Esophagus muscularis mucosa (tissue), 4 donors: ENCODE measurements around the gene SLAMF8. TPM values are rescaled to one million over a fixed set of nuclear protein-coding genes. Genes with fewer than 3 reads are reported as not detected.

Experiments
- DNase-seq: peaks from one replicate; pipeline ENCODE4 v3.0.0-alpha.2; 2017; ENCODE audit errors: extremely low spot score
- H3K27ac ChIP-seq, 4 donors: fragments of 200-600 bp; sonication (generic); replicated peaks in 1 of 4; 1 replicate in 3 of 4; 2 replicates in 1 of 4; pipeline ENCODE4 v1.5.1; 2016 to 2019; ENCODE audit warnings: mild to moderate bottlenecking in 1 of 4
- H3K27me3 ChIP-seq, 4 donors: fragments of 200-600 bp; sonication (generic); one replicate each; pipeline versions ENCODE4 v1.5.1 to v1.6.0; 2016 to 2019
- H3K36me3 ChIP-seq, 4 donors: fragments of 200-600 bp; sonication (generic); one replicate each; pipeline ENCODE4 v1.5.1; 2016 to 2019
- H3K4me1 ChIP-seq, 4 donors: fragments of 200-600 bp; sonication (generic); one replicate each; pipeline ENCODE4 v1.5.1; 2016 to 2019
- H3K4me3 ChIP-seq, 4 donors: fragments of 200-600 bp; sonication (generic); 1 replicate in 2 of 4; 2 replicates in 2 of 4; pipeline ENCODE4 v1.5.1; 2016 to 2019; ENCODE audit warnings: mild to moderate bottlenecking in 4 of 4, moderate library complexity in 1 of 4
- H3K9me3 ChIP-seq, 4 donors: fragments of 200-600 bp; sonication (generic); 1 replicate in 3 of 4; 2 replicates in 1 of 4; pipeline ENCODE4 v1.5.1; 2016 to 2019
- CTCF ChIP-seq, 3 experiments: fragments of 200-600 bp in 2 of 3; fragments of 450-650 bp in 1 of 3; sonication (generic) in 2 of 3; IDR thresholded peaks; one replicate each; pipeline ENCODE4 v1.5.1; 2017 to 2019; ENCODE audit warnings: antibody characterized with exemption in 3 of 3, mild to moderate bottlenecking in 2 of 3, moderate library complexity in 1 of 3
- EP300 ChIP-seq: sonication (generic); formaldehyde crosslinking; IDR thresholded peaks from one replicate; pipeline ENCODE4 v1.6.1; 2017; ENCODE audit warnings: antibody characterized with exemption
- POLR2A ChIP-seq: fragments of 450-650 bp; IDR thresholded peaks from one replicate; pipeline ENCODE4 v1.6.1; 2017; ENCODE audit warnings: antibody characterized with exemption, moderate library complexity, mild to moderate bottlenecking, low read depth
- POLR2AphosphoS5 ChIP-seq, 2 donors: sonication (generic); formaldehyde crosslinking; IDR thresholded peaks; one replicate each; pipeline ENCODE4 v1.6.1; 2017; ENCODE audit warnings: antibody characterized with exemption in 2 of 2
- WGBS: methylation state at CpG from one replicate; pipeline ENCODE4 v1.1.5; 2018; 5-methylcytosine and 5-hydroxymethylcytosine counted together
- intact Hi-C: fragments of 100-400 bp; cut with DNase I; formaldehyde crosslinking; loops from one replicate; pipeline ENCODE4 v1.15.1; 2023
- total RNA-seq, 4 donors: library from RNA; depleted of rRNA; stranded (reverse); fragments of >200 nt; gene quantifications; one replicate each; pipeline versions ENCODE4 v1.1.0 to v1.2.1, GENCODE V29; 2016

SLAMF8 gene
- total RNA-seq, 4 donors from 2014 or later: 1.9 to 8.4 (median 3.5) TPM

DNA sequence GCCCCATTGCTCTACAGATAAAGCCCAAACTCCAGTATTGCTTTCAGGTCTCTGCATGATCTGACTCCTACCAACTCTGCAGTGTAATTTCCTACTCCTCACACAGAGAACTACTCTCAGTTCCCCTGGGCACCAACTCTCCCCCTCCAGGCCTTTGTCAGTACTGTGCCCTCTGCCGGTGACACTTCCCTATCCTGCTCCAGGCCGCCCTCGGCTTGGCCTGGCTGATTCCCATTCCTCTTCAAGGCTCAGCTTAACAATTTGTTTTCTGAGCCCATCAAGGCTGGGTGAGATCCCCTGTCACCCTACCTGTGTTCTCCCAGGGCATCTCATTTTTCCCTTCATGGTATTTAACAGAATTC, 2.6 kb downstream of the SLAMF8 start:
- 45% methylated on average over 3 of the region's 3 CpGs for WGBS
- TF ChIP-seq CTCF (IDR thresholded peaks at IDR 0.05): peak; percentile 16 to 48 (median 24)
- no peak for TF ChIP-seq POLR2A
- TF ChIP-seq EP300: no peak
- no peak for TF ChIP-seq POLR2AphosphoS5 (IDR thresholded peaks at IDR 0.05)
- intact Hi-C loops: no loop called here

GRCh38 chr1:159829822-159830465, 3.3 kb downstream of the SLAMF8 start:
- TF ChIP-seq CTCF (IDR thresholded peaks at IDR 0.05) (no peak), POLR2AphosphoS5 (IDR thresholded peaks at IDR 0.05) (no peak), EP300 (no peak), POLR2A (no peak)
- Histone ChIP-seq H3K27ac (no peak overlapping the region), H3K4me3 (no peak overlapping the region), H3K27me3 (peaks cover 0 to 2% (median 0%) of the 10 kb centered on the region in 4 donors), H3K4me1 (peaks cover 0 to 11% (median 0%) of the 10 kb centered on the region in 4 donors), H3K9me3 (no peaks in the 10 kb centered on the region), H3K36me3 (peaks cover 0 to 13% (median 0%) of the 10 kb centered on the region in 4 donors)
- intact Hi-C loops: no loop called here
- no peak for DNase-seq
- WGBS: 83% methylated on average over 16 of the region's 18 CpGs

More for the DNA sequence above, 2.6 kb downstream of the SLAMF8 start:
- H3K36me3 ChIP-seq: peaks cover 0 to 10% (median 0%) of the 10 kb centered on the region in 4 donors
- no peak overlapping the region for H3K4me3 ChIP-seq
- no peaks in the 10 kb centered on the region for H3K9me3 ChIP-seq
- DNase-seq: no peak
- H3K4me1 ChIP-seq: peaks cover 0 to 11% (median 0%) of the 10 kb centered on the region in 4 donors
- H3K27me3 ChIP-seq: peaks cover 0 to 8% (median 0%) of the 10 kb centered on the region in 4 donors
- no peak overlapping the region for H3K27ac ChIP-seq

- Histone ChIP-seq H3K9me3 (no peaks in the 10 kb centered on the region), H3K27ac (no peak overlapping the region), H3K36me3 (peaks cover 0 to 21% (median 1%) of the 10 kb centered on the region in 4 donors), H3K4me1 (peaks cover 0 to 11% (median 0%) of the 10 kb centered on the region in 4 donors), H3K27me3 (no peaks in the 10 kb centered on the region), H3K4me3 (no peak overlapping the region)
- 76% methylated on average over 8 of the region's 8 CpGs for WGBS
- TF ChIP-seq CTCF (IDR thresholded peaks at IDR 0.05) (no peak), POLR2A (no peak), POLR2AphosphoS5 (IDR thresholded peaks at IDR 0.05) (no peak), EP300 (no peak)
- intact Hi-C loops: no loop called here
- DNase-seq: no peak
Observed at GRCh38 chr1:159830722-159831121, 4.0 kb downstream of the SLAMF8 start.

- Histone ChIP-seq H3K4me3 (no peak overlapping the region), H3K27me3 (no peaks in the 10 kb centered on the region), H3K27ac (no peak overlapping the region), H3K36me3 (peaks cover 0 to 28% (median 3%) of the 10 kb centered on the region in 4 donors), H3K4me1 (peaks cover 0 to 11% (median 0%) of the 10 kb centered on the region in 4 donors), H3K9me3 (no peaks in the 10 kb centered on the region)
- WGBS: 56% methylated on average over 7 of the region's 7 CpGs
- no peak for TF ChIP-seq POLR2A
- no peak for DNase-seq
- intact Hi-C loops: no loop called here
Observed at GRCh38 chr1:159831412-159832141, 4.9 kb downstream of the SLAMF8 start.

GRCh38 chr1:159832309-159832708, 5.6 kb downstream of the SLAMF8 start:
- Histone ChIP-seq H3K36me3 (peaks cover 0 to 35% (median 5%) of the 10 kb centered on the region in 4 donors), H3K27ac (no peak overlapping the region), H3K27me3 (no peaks in the 10 kb centered on the region), H3K4me1 (peaks cover 0 to 11% (median 0%) of the 10 kb centered on the region in 4 donors), H3K9me3 (no peaks in the 10 kb centered on the region), H3K4me3 (no peak overlapping the region)
- no peak for DNase-seq
- WGBS: 90% methylated on average over 2 of the region's 2 CpGs
- intact Hi-C loops: no loop called here
- TF ChIP-seq EP300 (no peak), POLR2AphosphoS5 (IDR thresholded peaks at IDR 0.05) (no peak), CTCF (IDR thresholded peaks at IDR 0.05) (no peak), POLR2A (no peak)
